RCC 7860 (cell line): ENCODE measurements around the gene NFKBIB.

Experiments used
- DNase-seq: peaks from one replicate; pipeline ENCODE4 v3.0.0-alpha.2; 2015; ENCODE audit warnings: low spot score
- FAIRE-seq: peaks from 2 replicates; lab custom pipeline; 2012; peaks lifted over from hg19 to GRCh38; lab: Jason Lieb, UNC

NFKBIB gene

DNA sequence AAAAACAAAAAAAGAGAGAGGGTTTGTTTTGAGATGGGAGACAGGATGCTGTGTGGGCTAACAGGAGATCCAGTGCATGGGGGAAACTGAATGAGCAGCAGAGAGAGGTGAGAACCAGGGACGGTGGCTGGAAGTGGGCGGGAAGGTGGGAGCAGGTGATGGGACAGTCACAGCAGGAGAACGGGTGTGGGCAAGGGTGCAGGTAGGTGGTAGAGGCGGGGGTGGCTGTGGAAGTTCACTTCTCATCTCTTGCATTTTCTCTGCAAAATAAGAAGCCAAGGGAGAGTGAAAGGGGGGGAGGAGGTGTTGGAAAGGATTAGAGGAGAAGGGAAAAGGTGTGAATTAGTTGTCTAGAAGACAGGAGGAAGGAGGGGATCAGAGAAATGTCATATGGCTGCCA, 53.9 kb downstream of the NFKBIB start:
- FAIRE-seq (no peak), DNase-seq (no peak)

DNA sequence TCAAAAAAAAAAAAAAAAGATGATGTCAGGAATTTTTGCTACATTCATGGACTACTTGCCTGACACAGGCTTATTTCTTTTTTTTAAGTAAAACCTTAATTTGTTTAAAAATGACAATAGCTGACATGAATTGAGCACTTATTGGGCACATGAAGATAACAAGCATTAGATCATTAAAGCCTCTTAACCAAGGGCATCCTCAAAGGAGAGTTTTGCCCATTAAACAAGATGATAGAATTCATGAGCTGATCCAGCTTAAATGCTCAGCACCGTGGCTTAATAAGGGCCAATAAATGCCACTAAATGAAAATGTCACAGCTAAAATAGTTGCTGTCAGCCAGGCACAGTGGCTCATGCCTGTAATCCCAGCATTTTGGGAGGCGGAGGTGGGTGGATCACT, 56.5 kb downstream of the NFKBIB start:
- FAIRE-seq (no peak), DNase-seq (no peak)

DNA sequence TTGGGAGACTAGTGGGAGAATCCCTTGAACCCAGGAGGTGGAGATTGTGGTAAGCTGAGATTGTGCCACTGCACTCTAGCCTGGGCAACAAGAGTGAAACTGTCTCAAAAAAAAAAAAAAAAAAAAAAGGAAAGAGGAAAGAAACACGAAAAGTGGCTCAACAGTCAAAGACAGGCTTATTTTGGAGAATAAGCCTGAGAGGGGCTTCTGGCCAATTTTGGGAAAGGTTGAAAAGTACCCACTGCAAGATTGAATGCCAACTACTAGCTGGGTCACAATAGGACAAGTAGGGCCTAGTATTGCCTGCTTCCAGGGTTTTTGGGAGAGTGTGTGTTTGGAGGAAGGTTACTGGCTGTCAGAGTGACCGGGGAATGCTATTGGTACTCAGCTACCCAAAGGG, 58.5 kb downstream of the NFKBIB start:
- no peak for FAIRE-seq
- no peak for DNase-seq
